NCI-H2029 (cell line): ENCODE measurements around the gene ILK.

ENCODE experiments used
- DNase-seq: peaks from one replicate; lab custom pipeline; 2025; lab: John Stamatoyannopoulos, UW

ILK gene

GRCh38 chr11:6657346-6657745 lies 53.8 kb downstream of the ILK start:
- DNase-seq: no peak

GRCh38 chr11:6658647-6659046 lies 55.1 kb downstream of the ILK start:
- no peak for DNase-seq
